DND-41 (cell line): ENCODE results near the gene COPG2.
"Not testable (repeated sequence)": the region's sequence is repeated elsewhere in the genome, so short reads cannot be mapped to it uniquely, and the experiment has no call there.

Source experiments
- ATAC-seq: fragments of 200-7000 bp; cut with Tn5 transposase; 3 replicates; pipeline ENCODE4 v1.9.1; 2021; ENCODE audit warnings: low read depth; ENCODE audit not compliant: insufficient read depth
- DNase-seq: peaks from one replicate; pipeline ENCODE4 v3.0.0-alpha.2; 2020
- H2AFZ ChIP-seq: 2 replicates; pipeline ENCODE4 v1.6.0; 2012; ENCODE audit warnings: low read depth, low read length
- H3K27ac ChIP-seq: 2 replicates; pipeline ENCODE4 v1.5.1; 2012; ENCODE audit warnings: low read length, inconsistent platforms
- H3K27me3 ChIP-seq: fragments of 200-600 bp; sonication (generic); 2 replicates; pipeline ENCODE4 v1.6.0; 2012; ENCODE audit warnings: low read length, mild to moderate bottlenecking, inconsistent platforms; ENCODE audit not compliant: insufficient read depth, poor library complexity
- H3K36me3 ChIP-seq: 2 replicates; pipeline ENCODE4 v1.5.1; 2012; ENCODE audit warnings: low read length, inconsistent platforms; ENCODE audit not compliant: insufficient read depth
- H3K4me1 ChIP-seq: 2 replicates; pipeline ENCODE4 v1.5.1; 2012; ENCODE audit warnings: mild to moderate bottlenecking, low read length; ENCODE audit not compliant: insufficient read depth
- H3K4me2 ChIP-seq: 2 replicates; pipeline ENCODE4 v1.6.0; 2012; ENCODE audit warnings: mild to moderate bottlenecking, moderate library complexity, low read length, inconsistent platforms; ENCODE audit not compliant: insufficient read depth
- H3K4me3 ChIP-seq, 2 experiments: fragments of 200-600 bp in 1 of 2; shearing (Covaris generic) in 1 of 2; 2 replicates each; pipeline ENCODE4 v1.5.1; 2012 to 2016; ENCODE audit warnings: inconsistent platforms in 2 of 2, low read length in 2 of 2, mild to moderate bottlenecking in 2 of 2, low read depth in 1 of 2, moderate library complexity in 1 of 2
- H3K79me2 ChIP-seq: 2 replicates; pipeline ENCODE4 v1.6.0; 2012; ENCODE audit warnings: low read length, inconsistent platforms; ENCODE audit not compliant: insufficient read depth
- H3K9ac ChIP-seq: 2 replicates; pipeline ENCODE4 v1.6.0; 2012; ENCODE audit warnings: low read depth, mild to moderate bottlenecking, inconsistent platforms, low read length, moderate library complexity
- H3K9me3 ChIP-seq: 2 replicates; pipeline ENCODE4 v1.5.1; 2012; ENCODE audit warnings: low read length, moderate library complexity, mild to moderate bottlenecking, inconsistent platforms; ENCODE audit not compliant: insufficient read depth, severe bottlenecking
- H4K20me1 ChIP-seq: 2 replicates; pipeline ENCODE4 v1.6.0; 2012; ENCODE audit warnings: low read length; ENCODE audit not compliant: insufficient read depth
- EZH2 ChIP-seq: IDR thresholded peaks from 3 replicates; pipeline ENCODE4 v1.6.1; 2012; ENCODE audit warnings: borderline replicate concordance, low read depth, mild to moderate bottlenecking, moderate library complexity, low read length, inconsistent platforms; ENCODE audit not compliant: severe bottlenecking
- TF ChIP-seq, protein P1 (sequence below): IDR thresholded peaks from 2 replicates; pipeline ENCODE4 v1.5.1; 2012; ENCODE audit warnings: borderline replicate concordance, low read length, moderate library complexity, mild to moderate bottlenecking; ENCODE audit not compliant: poor library complexity, severe bottlenecking; ENCODE audit errors: extremely low read depth

COPG2 gene

DNA sequence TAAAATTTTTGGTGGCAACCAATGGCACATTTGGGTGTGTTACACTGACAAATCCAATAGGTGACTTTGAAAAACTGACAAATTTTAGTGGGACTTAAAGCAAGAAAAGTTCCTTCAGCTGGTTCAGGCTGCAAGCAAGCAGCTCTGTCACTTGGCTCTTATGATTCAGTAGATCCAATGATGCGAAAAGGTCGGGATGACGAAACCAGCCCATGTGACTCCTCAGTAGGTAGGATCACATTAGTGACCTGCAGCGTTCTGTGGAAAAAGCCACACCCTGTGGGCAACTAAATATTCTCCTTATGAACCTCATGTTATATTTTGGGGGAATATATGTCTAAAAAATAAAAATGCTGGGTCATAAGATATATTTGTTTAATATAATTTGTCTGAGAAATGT lies 31.1 kb upstream of the COPG2 start:
- Histone ChIP-seq H3K9me3 (no peaks in the 10 kb centered on the region), H4K20me1 (no peaks in the 10 kb centered on the region), H3K4me1 (no peaks in the 10 kb centered on the region), H3K9ac (no peak overlapping the region), H3K27ac (no peak overlapping the region), H3K36me3 (no peaks in the 10 kb centered on the region), H3K4me2 (no peak overlapping the region), H3K4me3 (no peak overlapping the region), H2AFZ (no peak overlapping the region), H3K27me3 (no peaks in the 10 kb centered on the region), H3K79me2 (no peaks in the 10 kb centered on the region)
- DNase-seq (no peak), ATAC-seq (no peak)
- TF ChIP-seq, protein P1, sequence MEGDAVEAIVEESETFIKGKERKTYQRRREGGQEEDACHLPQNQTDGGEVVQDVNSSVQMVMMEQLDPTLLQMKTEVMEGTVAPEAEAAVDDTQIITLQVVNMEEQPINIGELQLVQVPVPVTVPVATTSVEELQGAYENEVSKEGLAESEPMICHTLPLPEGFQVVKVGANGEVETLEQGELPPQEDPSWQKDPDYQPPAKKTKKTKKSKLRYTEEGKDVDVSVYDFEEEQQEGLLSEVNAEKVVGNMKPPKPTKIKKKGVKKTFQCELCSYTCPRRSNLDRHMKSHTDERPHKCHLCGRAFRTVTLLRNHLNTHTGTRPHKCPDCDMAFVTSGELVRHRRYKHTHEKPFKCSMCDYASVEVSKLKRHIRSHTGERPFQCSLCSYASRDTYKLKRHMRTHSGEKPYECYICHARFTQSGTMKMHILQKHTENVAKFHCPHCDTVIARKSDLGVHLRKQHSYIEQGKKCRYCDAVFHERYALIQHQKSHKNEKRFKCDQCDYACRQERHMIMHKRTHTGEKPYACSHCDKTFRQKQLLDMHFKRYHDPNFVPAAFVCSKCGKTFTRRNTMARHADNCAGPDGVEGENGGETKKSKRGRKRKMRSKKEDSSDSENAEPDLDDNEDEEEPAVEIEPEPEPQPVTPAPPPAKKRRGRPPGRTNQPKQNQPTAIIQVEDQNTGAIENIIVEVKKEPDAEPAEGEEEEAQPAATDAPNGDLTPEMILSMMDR, result no peak
- no peak for TF ChIP-seq EZH2

DNA sequence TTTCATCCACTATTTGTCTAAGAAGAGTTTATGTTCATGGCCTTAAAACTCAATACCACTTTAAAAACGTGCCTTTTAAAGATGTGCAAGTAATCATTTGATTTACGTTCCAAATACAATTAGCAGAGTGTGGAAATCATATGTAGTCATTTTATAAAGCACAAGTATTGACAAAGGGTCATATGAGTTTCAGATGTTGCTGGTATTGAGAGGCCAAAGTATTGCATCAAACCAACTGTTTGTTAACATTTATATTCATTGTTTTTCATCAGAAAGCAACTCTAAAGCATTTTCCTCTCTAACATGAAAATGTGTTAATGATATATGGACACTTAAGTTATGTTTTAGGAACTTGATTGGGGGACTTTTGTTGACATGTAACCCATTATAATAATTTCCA lies 29.3 kb upstream of the COPG2 start:
- Histone ChIP-seq H3K9me3 (no peaks in the 10 kb centered on the region), H3K79me2 (no peaks in the 10 kb centered on the region), H3K4me2 (no peak overlapping the region), H3K36me3 (no peaks in the 10 kb centered on the region), H2AFZ (no peak overlapping the region), H3K4me3 (no peak overlapping the region), H3K27me3 (no peaks in the 10 kb centered on the region), H3K4me1 (no peaks in the 10 kb centered on the region), H3K27ac (no peak overlapping the region), H4K20me1 (no peaks in the 10 kb centered on the region), H3K9ac (no peak overlapping the region)
- ATAC-seq, result no peak
- TF ChIP-seq, protein P1, result no peak
- no peak for TF ChIP-seq EZH2
- DNase-seq, result no peak

DNA sequence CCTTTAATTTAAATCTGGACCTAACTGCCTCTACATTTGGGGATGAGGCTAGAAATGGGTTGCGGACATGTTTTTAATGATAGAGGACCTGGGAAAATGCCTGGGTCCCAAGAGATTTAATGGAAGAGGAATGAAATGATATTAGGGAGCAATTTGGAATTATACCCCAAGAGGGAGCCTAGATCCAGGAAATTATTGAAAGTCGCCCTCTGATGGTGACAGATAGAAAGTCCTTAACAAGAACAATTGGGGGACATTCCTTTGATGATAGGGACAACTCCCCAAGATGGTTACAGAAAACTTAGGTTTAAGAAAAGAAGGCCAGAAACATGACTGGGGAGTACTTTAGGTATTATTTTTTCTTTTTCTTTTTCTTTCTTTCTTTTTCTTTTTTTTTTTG lies 27.3 kb upstream of the COPG2 start:
- no peaks in the 10 kb centered on the region for H3K4me1 ChIP-seq

DNA sequence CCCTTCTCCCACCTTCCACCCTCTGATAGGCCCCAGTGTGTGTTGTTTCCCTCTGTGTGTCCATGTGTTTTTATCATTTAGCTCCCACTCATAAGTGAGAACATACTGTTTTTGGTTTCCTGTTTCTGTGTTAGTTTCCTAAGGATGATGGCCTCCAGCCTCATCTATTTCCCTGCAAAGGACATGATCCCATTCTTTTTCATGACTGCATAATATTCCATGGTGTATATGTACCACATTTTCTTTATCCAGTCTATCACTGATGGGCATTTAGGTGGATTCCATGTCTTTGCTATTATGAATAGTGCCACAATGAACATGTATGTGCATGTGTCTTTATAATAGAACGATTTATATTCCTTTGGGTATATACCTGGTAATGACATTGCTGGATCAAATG lies 23.8 kb upstream of the COPG2 start:
- H3K4me1 ChIP-seq, H3K9ac ChIP-seq, H3K27ac ChIP-seq, H3K79me2 ChIP-seq, ATAC-seq, H4K20me1 ChIP-seq, DNase-seq, H3K27me3 ChIP-seq, H3K4me3 ChIP-seq, H2AFZ ChIP-seq, H3K36me3 ChIP-seq, H3K4me2 ChIP-seq: not testable (repeated sequence)
- peaks cover 19% of the 10 kb centered on the region for H3K9me3 ChIP-seq

More for the DNA sequence above, 27.3 kb upstream of the COPG2 start:
- H3K4me2 ChIP-seq, result no peak overlapping the region
- no peaks in the 10 kb centered on the region for H3K27me3 ChIP-seq
- DNase-seq (no peak), ATAC-seq (no peak)
- H2AFZ ChIP-seq, result no peak overlapping the region
- H3K9me3 ChIP-seq, result no peaks in the 10 kb centered on the region
- H3K9ac ChIP-seq, result no peak overlapping the region
- H3K36me3 ChIP-seq, result no peaks in the 10 kb centered on the region
- no peaks in the 10 kb centered on the region for H3K79me2 ChIP-seq
- H3K4me3 ChIP-seq, result no peak overlapping the region
- TF ChIP-seq EZH2, result no peak
- TF ChIP-seq, protein P1, result peak; percentile 45
- no peaks in the 10 kb centered on the region for H4K20me1 ChIP-seq
- H3K27ac ChIP-seq, result no peak overlapping the region
